Fibroblast of villous mesenchyme (primary cell): Measurements from ENCODE around the gene OPRL1. TPM values are rescaled to one million over a fixed set of nuclear protein-coding genes. Genes with fewer than 3 reads are reported as not detected.

Experiments
- DNase-seq: peaks from one replicate; pipeline ENCODE4 v3.0.0-alpha.2; 2010; ENCODE audit warnings: low read depth
- H3K4me3 ChIP-seq: 2 replicates; pipeline ENCODE4 v1.5.1; 2011; ENCODE audit warnings: low read depth, mild to moderate bottlenecking, low read length
- total RNA-seq: library from RNA; depleted of rRNA; stranded (reverse); fragments of >200 nt; gene quantifications from 2 replicates; pipeline ENCODE4 v1.2.3, GENCODE V29; 2012
- TF ChIP-seq, protein P1 (sequence below): IDR thresholded peaks from 2 replicates; pipeline ENCODE4 v1.5.1; 2012; ENCODE audit warnings: low read depth, mild to moderate bottlenecking, low read length; ENCODE audit not compliant: insufficient read depth

The OPRL1 gene
- total RNA-seq, 1 donor, result 1.7 TPM

DNA sequence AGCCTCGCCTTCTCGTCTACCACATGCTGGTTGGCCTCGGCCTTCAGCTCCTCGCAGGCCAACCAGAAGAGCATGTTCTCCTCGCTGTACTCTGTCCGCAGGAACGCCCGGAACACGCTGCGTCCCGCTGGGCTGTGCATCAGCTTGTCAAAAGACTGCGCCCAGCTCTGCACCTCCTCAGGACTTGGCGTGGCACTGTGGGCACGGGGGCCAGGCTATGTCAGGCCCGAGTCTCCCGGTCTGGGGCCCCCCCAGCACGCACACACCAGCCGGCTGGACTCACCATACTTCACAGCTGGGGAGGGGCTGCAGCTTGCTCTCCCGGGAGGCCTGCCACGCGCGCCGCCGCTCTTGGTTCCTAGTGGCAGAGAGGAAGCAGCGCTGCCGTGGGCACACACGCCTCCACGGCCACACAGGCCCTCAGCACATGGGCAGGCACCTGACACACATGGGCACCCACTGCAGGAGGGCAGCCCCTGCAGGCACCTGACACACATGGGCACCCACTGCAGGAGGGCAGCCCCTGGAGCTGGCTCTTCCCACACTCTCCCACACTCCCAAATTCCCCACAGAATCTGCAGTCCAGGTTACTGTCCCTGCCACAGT, 5.6 kb upstream of the OPRL1 start:
- no peak for DNase-seq
- TF ChIP-seq, protein P1, sequence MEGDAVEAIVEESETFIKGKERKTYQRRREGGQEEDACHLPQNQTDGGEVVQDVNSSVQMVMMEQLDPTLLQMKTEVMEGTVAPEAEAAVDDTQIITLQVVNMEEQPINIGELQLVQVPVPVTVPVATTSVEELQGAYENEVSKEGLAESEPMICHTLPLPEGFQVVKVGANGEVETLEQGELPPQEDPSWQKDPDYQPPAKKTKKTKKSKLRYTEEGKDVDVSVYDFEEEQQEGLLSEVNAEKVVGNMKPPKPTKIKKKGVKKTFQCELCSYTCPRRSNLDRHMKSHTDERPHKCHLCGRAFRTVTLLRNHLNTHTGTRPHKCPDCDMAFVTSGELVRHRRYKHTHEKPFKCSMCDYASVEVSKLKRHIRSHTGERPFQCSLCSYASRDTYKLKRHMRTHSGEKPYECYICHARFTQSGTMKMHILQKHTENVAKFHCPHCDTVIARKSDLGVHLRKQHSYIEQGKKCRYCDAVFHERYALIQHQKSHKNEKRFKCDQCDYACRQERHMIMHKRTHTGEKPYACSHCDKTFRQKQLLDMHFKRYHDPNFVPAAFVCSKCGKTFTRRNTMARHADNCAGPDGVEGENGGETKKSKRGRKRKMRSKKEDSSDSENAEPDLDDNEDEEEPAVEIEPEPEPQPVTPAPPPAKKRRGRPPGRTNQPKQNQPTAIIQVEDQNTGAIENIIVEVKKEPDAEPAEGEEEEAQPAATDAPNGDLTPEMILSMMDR, result no peak
- no peak overlapping the region for H3K4me3 ChIP-seq

DNA sequence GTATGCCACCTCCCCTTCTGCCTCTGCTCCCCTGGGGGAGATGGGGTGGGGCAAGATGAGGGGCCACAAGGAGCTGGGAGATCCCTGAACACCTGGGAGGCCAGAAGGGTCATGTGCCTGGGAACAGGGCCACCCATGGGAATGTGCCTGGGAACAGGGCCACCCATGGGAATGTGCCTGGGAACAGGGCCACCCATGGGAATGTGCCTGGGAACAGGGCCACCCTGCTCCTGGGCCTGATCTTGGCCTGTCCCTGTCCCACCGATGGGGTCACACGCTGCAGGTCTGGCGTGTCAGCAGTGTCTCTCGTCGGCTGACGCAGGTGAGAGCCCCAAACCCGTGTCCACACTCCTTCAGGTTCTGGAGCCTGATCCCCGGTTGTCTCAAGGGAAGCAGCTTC, 4.9 kb upstream of the OPRL1 start:
- TF ChIP-seq, protein P1, result no peak
- no peak overlapping the region for H3K4me3 ChIP-seq
- DNase-seq, result no peak

DNA sequence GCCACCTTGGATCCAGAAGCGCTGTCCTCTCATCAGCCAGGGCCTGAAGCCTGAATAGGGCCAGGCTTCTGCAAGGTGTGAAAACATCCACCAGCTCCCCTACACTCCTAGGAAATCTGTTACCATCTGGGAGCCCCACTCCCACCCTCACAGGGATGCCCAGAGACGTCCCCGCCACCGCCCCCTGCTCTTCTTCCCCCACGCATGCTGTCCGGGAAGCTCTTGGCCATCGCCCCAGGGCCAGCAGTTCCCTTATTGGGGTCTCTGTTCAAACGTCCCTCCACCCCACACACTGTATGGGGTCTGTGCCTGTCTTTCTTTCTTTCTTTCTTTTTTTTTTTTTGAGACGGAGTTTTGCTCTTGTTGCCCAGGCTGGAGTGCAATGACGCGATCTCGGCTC, 4.3 kb upstream of the OPRL1 start:
- no peak for DNase-seq
- no peak overlapping the region for H3K4me3 ChIP-seq
- TF ChIP-seq, protein P1, result no peak

DNA sequence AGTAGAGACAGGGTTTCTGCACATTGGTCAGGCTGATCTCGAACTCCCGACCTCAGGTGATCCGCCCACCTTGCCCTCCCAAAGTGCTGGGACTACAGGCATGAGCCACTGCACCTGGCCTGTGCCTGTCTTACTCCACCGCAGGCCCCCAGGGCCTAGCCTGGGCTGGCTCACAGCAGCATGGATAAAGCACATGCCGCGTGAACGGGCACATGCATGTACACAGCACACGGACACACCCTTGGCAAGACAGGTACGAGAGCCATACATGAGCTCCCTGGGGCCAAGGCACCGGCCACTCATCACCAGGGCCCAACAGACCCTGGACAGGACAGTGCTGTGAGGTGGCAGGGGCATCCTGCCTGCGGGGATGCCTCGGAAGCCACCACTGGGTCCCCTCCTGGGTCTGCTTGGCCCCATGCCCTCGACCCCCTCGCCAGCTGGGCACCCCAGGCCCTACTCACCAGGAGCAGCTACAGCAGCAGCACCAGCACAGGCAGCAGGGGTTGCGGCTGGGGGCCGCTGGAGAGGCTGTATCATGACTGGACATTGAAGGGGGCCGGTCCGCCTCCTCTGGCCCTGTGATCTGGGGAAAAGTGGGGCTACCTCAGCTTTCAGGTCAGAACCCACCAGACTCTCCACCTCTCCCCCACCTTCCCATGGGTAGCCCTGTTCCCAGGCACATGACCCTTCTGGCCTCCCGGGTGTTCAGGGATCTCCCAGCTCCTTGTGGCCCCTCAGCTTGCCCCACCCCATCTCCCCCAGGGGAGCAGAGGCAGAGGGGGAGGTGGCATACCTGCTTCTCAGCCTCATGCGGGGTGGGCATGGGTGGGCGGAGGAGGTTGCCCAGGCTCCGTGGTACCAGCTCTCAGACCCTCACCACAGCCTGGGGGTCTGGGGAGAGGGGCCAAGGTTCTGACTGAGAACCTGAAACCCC, 3.6 kb upstream of the OPRL1 start:
- no peak overlapping the region for H3K4me3 ChIP-seq
- DNase-seq, result no peak
- TF ChIP-seq, protein P1, result no peak

DNA sequence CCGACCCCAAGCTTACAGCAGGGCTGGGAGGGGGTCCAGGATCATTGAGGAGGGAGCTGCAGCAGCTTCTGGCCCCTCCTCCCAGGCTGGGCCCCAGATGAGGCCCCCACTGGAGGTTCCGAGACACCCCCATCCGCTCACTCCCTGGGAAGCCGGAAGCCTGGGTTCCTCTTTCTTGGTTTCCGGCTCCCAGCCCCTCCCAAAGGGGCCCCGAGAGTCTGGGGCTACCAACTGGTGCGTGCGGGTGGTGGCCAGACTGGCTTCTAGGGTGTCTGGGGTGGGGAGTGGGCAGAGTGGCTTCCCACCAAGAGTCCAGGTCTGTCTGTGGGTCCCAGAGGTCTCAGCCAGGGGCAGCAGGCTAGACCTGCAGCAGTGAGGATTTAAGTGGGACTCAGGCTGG, 2.8 kb upstream of the OPRL1 start:
- TF ChIP-seq, protein P1, result no peak
- DNase-seq, result no peak
- H3K4me3 ChIP-seq, result no peak overlapping the region

DNA sequence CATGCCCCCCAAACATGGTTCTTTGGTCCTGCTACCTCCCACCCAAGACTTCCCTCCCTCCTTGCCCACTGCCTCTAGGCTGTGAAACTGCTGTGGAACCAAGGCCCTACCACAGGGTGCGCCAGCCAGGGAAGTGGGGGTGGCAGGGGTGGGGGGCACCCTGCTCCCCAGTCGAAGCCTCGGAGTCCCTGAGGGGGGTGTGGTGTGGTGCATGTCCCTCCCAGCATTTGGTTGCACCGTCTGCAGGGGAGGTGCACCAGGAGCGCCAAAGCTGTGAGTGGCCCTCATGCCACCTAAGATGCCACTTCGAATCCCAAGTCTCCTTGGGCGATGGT, 2.4 kb upstream of the OPRL1 start:
- no peak for DNase-seq
- no peak overlapping the region for H3K4me3 ChIP-seq
- TF ChIP-seq, protein P1, result no peak
